BE2C (cell line): ENCODE results near the gene TUBG1.

Experiments
- DNase-seq: peaks from one replicate; pipeline ENCODE4 v3.0.0-alpha.2; 2020
- H3K27me3 ChIP-seq: fragments of 250-450 bp; sonication (Bioruptor Pico); 2 replicates; pipeline ENCODE4 v1.5.1; 2020; ENCODE audit warnings: mild to moderate bottlenecking
- H3K36me3 ChIP-seq: fragments of 250-450 bp; sonication (Bioruptor Pico); 2 replicates; pipeline ENCODE4 v1.5.1; 2020; ENCODE audit warnings: mild to moderate bottlenecking
- H3K4me1 ChIP-seq: fragments of 250-450 bp; sonication (Bioruptor Pico); 2 replicates; pipeline ENCODE4 v1.5.1; 2020
- H3K4me3 ChIP-seq: 2 replicates; pipeline ENCODE4 v1.5.1; 2011; ENCODE audit warnings: low read depth, low read length
- H3K9me3 ChIP-seq: fragments of 250-450 bp; sonication (Bioruptor Pico); 2 replicates; pipeline ENCODE4 v1.5.1; 2020
- CTCF ChIP-seq: IDR thresholded peaks from 2 replicates; pipeline ENCODE4 v1.5.1; 2012; ENCODE audit warnings: mild to moderate bottlenecking, low read depth, low read length

TUBG1 gene

GRCh38 chr17:42584880-42585279, 24.6 kb upstream of the TUBG1 start:
- no peaks in the 10 kb centered on the region for H3K4me1 ChIP-seq
- H3K4me3 ChIP-seq: no peak overlapping the region
- no peaks in the 10 kb centered on the region for H3K9me3 ChIP-seq
- H3K36me3 ChIP-seq: peaks cover 51% of the 10 kb centered on the region
- no peak for TF ChIP-seq CTCF
- DNase-seq: no peak
- no peaks in the 10 kb centered on the region for H3K27me3 ChIP-seq

DNA sequence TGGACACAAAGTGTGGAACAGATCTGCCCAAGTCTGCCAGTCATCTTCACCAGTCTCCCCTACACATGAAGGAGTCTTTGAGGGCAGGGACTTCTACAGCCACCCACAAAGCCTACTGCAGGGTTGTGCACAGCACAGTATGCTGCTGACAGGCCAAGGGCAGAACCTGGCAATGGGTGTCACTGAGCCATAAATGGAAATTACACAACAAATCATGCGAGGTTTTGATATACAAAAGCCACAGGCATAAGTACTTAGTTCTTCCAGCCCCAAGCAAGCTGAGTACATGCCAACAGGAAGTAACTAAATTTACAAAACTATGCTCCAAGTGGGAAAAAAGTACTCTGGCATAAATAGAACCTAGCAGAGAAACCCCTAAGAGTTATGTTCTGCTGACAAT, 24.1 kb upstream of the TUBG1 start:
- no peak overlapping the region for H3K4me3 ChIP-seq
- H3K9me3 ChIP-seq: no peaks in the 10 kb centered on the region
- H3K4me1 ChIP-seq: no peaks in the 10 kb centered on the region
- no peak for DNase-seq
- H3K27me3 ChIP-seq: no peaks in the 10 kb centered on the region
- H3K36me3 ChIP-seq: peaks cover 56% of the 10 kb centered on the region
- TF ChIP-seq CTCF: no peak

- no peaks in the 10 kb centered on the region for H3K27me3 ChIP-seq
- H3K36me3 ChIP-seq: peaks cover 66% of the 10 kb centered on the region
- H3K4me3 ChIP-seq: no peak overlapping the region
These were observed 22.8 kb upstream of the TUBG1 start for GRCh38 chr17:42586514-42587230.

GRCh38 chr17:42590886-42591285, 18.6 kb upstream of the TUBG1 start:
- Histone ChIP-seq H3K36me3 (peaks cover 37% of the 10 kb centered on the region), H3K9me3 (no peaks in the 10 kb centered on the region), H3K4me1 (peaks cover 4% of the 10 kb centered on the region; the same call in 1 of the 2 replicates), H3K27me3 (no peaks in the 10 kb centered on the region), H3K4me3 (no peak overlapping the region)
- DNase-seq: no peak
- no peak for TF ChIP-seq CTCF

More at GRCh38 chr17:42586514-42587230, 22.8 kb upstream of the TUBG1 start:
- no peaks in the 10 kb centered on the region for H3K9me3 ChIP-seq
- DNase-seq: no peak
- TF ChIP-seq CTCF: no peak
- H3K4me1 ChIP-seq: no peaks in the 10 kb centered on the region

GRCh38 chr17:42591411-42591810, 18.1 kb upstream of the TUBG1 start:
- Histone ChIP-seq H3K4me1 (peaks cover 4% of the 10 kb centered on the region; the same call in 1 of the 2 replicates), H3K36me3 (peaks cover 35% of the 10 kb centered on the region), H3K4me3 (no peak overlapping the region), H3K9me3 (no peaks in the 10 kb centered on the region), H3K27me3 (no peaks in the 10 kb centered on the region)
- DNase-seq: no peak
- no peak for TF ChIP-seq CTCF

- Histone ChIP-seq H3K36me3 (peaks cover 7% of the 10 kb centered on the region), H3K4me3 (no peak overlapping the region), H3K27me3 (no peaks in the 10 kb centered on the region), H3K4me1 (peaks cover 18% of the 10 kb centered on the region), H3K9me3 (no peaks in the 10 kb centered on the region)
- no peak for TF ChIP-seq CTCF
- no peak for DNase-seq
These were observed 13.1 kb upstream of the TUBG1 start for GRCh38 chr17:42596386-42596785.
